ENCODE results near the gene DYNLT2B.

DNA sequence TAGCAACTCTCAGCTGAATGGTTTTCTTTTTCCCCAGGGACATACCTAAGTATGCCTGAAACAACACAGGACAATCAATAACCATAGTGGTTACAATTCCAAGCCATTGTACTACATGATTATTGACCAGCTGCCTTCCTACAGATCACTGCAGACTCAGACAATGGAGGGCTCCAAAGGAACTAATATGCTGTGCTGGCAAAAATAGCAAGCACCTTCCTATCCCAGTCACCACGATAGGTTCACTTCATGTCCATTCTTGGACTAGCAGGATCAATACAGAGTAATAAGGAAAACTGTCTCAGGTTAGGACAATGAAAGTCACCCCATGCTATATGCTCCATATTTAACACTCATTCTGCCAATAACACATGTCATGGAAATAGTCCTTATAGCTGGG lies 37.6 kb upstream of the DYNLT2B start:
- TF ChIP-seq, protein P1, sequence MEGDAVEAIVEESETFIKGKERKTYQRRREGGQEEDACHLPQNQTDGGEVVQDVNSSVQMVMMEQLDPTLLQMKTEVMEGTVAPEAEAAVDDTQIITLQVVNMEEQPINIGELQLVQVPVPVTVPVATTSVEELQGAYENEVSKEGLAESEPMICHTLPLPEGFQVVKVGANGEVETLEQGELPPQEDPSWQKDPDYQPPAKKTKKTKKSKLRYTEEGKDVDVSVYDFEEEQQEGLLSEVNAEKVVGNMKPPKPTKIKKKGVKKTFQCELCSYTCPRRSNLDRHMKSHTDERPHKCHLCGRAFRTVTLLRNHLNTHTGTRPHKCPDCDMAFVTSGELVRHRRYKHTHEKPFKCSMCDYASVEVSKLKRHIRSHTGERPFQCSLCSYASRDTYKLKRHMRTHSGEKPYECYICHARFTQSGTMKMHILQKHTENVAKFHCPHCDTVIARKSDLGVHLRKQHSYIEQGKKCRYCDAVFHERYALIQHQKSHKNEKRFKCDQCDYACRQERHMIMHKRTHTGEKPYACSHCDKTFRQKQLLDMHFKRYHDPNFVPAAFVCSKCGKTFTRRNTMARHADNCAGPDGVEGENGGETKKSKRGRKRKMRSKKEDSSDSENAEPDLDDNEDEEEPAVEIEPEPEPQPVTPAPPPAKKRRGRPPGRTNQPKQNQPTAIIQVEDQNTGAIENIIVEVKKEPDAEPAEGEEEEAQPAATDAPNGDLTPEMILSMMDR (IDR thresholded peaks at IDR 0.05; ENCODE audit: low read depth, low read length, missing input control): no peak
- TF ChIP-seq, protein P2, sequence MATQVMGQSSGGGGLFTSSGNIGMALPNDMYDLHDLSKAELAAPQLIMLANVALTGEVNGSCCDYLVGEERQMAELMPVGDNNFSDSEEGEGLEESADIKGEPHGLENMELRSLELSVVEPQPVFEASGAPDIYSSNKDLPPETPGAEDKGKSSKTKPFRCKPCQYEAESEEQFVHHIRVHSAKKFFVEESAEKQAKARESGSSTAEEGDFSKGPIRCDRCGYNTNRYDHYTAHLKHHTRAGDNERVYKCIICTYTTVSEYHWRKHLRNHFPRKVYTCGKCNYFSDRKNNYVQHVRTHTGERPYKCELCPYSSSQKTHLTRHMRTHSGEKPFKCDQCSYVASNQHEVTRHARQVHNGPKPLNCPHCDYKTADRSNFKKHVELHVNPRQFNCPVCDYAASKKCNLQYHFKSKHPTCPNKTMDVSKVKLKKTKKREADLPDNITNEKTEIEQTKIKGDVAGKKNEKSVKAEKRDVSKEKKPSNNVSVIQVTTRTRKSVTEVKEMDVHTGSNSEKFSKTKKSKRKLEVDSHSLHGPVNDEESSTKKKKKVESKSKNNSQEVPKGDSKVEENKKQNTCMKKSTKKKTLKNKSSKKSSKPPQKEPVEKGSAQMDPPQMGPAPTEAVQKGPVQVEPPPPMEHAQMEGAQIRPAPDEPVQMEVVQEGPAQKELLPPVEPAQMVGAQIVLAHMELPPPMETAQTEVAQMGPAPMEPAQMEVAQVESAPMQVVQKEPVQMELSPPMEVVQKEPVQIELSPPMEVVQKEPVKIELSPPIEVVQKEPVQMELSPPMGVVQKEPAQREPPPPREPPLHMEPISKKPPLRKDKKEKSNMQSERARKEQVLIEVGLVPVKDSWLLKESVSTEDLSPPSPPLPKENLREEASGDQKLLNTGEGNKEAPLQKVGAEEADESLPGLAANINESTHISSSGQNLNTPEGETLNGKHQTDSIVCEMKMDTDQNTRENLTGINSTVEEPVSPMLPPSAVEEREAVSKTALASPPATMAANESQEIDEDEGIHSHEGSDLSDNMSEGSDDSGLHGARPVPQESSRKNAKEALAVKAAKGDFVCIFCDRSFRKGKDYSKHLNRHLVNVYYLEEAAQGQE (IDR thresholded peaks at IDR 0.05): no peak
- TF ChIP-seq YY1 (IDR thresholded peaks at IDR 0.05): no peak
- TF ChIP-seq, protein P3, sequence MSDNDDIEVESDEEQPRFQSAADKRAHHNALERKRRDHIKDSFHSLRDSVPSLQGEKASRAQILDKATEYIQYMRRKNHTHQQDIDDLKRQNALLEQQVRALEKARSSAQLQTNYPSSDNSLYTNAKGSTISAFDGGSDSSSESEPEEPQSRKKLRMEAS (IDR thresholded peaks at IDR 0.05): no peak
- TF ChIP-seq EGR1 (IDR thresholded peaks at IDR 0.05; ENCODE audit: low read depth in 2 of 2): no peak
- TF ChIP-seq, protein P4, sequence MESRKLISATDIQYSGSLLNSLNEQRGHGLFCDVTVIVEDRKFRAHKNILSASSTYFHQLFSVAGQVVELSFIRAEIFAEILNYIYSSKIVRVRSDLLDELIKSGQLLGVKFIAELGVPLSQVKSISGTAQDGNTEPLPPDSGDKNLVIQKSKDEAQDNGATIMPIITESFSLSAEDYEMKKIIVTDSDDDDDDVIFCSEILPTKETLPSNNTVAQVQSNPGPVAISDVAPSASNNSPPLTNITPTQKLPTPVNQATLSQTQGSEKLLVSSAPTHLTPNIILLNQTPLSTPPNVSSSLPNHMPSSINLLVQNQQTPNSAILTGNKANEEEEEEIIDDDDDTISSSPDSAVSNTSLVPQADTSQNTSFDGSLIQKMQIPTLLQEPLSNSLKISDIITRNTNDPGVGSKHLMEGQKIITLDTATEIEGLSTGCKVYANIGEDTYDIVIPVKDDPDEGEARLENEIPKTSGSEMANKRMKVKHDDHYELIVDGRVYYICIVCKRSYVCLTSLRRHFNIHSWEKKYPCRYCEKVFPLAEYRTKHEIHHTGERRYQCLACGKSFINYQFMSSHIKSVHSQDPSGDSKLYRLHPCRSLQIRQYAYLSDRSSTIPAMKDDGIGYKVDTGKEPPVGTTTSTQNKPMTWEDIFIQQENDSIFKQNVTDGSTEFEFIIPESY (IDR thresholded peaks at IDR 0.05): no peak
- no peak for TF ChIP-seq HNF4G (IDR thresholded peaks at IDR 0.05)
- no peak for TF ChIP-seq ATF3 (IDR thresholded peaks at IDR 0.05)
- TF ChIP-seq TAF1 (conservative IDR thresholded peaks at IDR 0.05): no peak
- TF ChIP-seq RAD21 (IDR thresholded peaks at IDR 0.05): no peak
- TF ChIP-seq SP1 (IDR thresholded peaks at IDR 0.05): no peak
- TF ChIP-seq GABPA (IDR thresholded peaks at IDR 0.05 in 1 of 2, conservative IDR thresholded peaks at IDR 0.05 in 1 of 2): no peak

Measured in liver (tissue), 3 donors.